ENCODE data around the gene OPCML. TPM values are rescaled to one million over a fixed set of nuclear protein-coding genes. Genes with fewer than 3 reads are reported as not detected.

The OPCML gene
- total RNA-seq, 3 donors from 2014 or later (not counting 1 experiment from before 2014, with no cell fraction given): not detected

DNA sequence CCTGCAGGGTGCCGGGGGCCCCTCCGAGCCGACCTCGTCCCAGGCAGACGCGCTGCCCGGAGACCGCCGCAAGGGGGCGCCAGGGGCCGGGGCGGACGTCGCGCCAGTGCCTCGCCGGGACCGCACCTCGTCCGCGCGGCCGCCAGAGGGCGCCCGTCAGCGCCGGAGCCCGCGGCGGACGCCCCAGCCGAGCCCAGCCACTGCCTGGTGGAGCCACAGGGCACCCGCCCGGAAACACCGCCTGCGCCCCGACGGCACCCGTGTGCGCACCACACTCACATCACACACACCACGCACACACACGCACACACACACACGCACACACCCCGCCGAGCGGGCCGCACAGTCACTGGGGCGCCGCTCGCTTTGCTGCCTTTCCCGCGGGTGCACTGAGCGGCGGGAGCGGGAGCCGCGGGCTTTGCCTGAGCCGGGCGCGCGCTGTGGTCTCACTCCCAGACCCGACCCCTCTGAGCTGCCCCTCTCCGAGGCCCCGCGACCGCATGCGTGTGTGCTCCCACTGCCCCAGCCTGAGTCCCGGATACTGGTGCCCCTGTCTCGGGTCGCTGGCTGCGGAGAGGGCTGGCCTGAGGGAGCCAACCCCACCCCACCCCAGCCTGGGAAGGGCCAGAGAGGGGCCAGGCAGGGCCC is 449.3 kb downstream of the OPCML start:
- DNase-seq (peak; percentile 34 to 60), ATAC-seq (peak; percentile 76 to 92 (median 80))
- no peak overlapping the region for H3K27ac Mint-ChIP-seq
- H3K36me3 Mint-ChIP-seq: no peaks in the 10 kb centered on the region
- Histone ChIP-seq H3K27ac (ENCODE audit: low read length) (no peak overlapping the region), H3K9me3 (ENCODE audit: control insufficient read depth, insufficient read depth, low read length) (peaks cover 2% of the 10 kb centered on the region), H3K4me3 (ENCODE audit: low read length) (no peak overlapping the region), H3K36me3 (ENCODE audit: control insufficient read depth, insufficient read depth, low read length) (no peaks in the 10 kb centered on the region), H3K4me1 (ENCODE audit: control insufficient read depth, insufficient read depth, low read length) (peaks cover 4% of the 10 kb centered on the region), H3K27me3 (ENCODE audit: control insufficient read depth, insufficient read depth, low read length) (peaks cover 4% of the 10 kb centered on the region)
- WGBS (ENCODE audit: insufficient coverage): 3% methylated on average over 71 of the region's 71 CpGs
- TF ChIP-seq, protein P1, sequence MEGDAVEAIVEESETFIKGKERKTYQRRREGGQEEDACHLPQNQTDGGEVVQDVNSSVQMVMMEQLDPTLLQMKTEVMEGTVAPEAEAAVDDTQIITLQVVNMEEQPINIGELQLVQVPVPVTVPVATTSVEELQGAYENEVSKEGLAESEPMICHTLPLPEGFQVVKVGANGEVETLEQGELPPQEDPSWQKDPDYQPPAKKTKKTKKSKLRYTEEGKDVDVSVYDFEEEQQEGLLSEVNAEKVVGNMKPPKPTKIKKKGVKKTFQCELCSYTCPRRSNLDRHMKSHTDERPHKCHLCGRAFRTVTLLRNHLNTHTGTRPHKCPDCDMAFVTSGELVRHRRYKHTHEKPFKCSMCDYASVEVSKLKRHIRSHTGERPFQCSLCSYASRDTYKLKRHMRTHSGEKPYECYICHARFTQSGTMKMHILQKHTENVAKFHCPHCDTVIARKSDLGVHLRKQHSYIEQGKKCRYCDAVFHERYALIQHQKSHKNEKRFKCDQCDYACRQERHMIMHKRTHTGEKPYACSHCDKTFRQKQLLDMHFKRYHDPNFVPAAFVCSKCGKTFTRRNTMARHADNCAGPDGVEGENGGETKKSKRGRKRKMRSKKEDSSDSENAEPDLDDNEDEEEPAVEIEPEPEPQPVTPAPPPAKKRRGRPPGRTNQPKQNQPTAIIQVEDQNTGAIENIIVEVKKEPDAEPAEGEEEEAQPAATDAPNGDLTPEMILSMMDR (IDR thresholded peaks at IDR 0.05): peak; percentile 31
- H3K27me3 Mint-ChIP-seq (ENCODE audit: low read depth in 2 of 2): peaks cover 12 to 23% of the 10 kb centered on the region in 2 donors
- no peaks in the 10 kb centered on the region for H3K9me3 Mint-ChIP-seq
- intact Hi-C loops (cut with micrococcal nuclease): no loop called here
- H3K4me3 Mint-ChIP-seq: no peak overlapping the region
- peaks cover 0 to 4% of the 10 kb centered on the region in 2 donors for H3K4me1 Mint-ChIP-seq

DNA sequence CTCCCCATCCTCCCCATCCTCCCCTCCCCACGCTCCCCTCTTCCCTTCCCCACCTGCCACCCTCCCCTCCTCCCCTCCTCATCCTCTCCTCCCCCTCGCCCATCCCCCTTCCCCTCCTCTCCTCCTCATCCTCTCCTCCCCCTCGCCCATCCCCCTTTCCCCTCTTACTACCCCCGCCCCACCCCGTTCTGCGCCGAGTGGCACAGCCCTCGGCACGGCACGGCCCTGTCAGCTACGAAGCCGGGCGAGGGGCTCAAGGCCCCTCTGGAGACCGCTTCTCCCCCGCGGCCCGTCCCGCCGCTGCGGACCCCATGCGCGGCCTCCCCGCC is 449.9 kb downstream of the OPCML start:
- no peak overlapping the region for H3K27ac ChIP-seq (ENCODE audit: low read length)
- H3K4me3 Mint-ChIP-seq: no peak overlapping the region
- H3K4me1 Mint-ChIP-seq: peaks cover 0 to 4% of the 10 kb centered on the region in 2 donors
- peak in 1 of 2 donors; percentile 8 for DNase-seq
- TF ChIP-seq, protein P1 (IDR thresholded peaks at IDR 0.05): no peak
- H3K36me3 Mint-ChIP-seq: no peaks in the 10 kb centered on the region
- intact Hi-C loops (cut with micrococcal nuclease): no loop called here
- no peaks in the 10 kb centered on the region for H3K36me3 ChIP-seq (ENCODE audit: control insufficient read depth, insufficient read depth, low read length)
- peaks cover 13 to 28% of the 10 kb centered on the region in 2 donors for H3K27me3 Mint-ChIP-seq (ENCODE audit: low read depth in 2 of 2)
- ATAC-seq: no peak
- no peak overlapping the region for H3K27ac Mint-ChIP-seq
- H3K4me3 ChIP-seq (ENCODE audit: low read length): no peak overlapping the region
- H3K9me3 ChIP-seq (ENCODE audit: control insufficient read depth, insufficient read depth, low read length): no peaks in the 10 kb centered on the region
- peaks cover 4% of the 10 kb centered on the region for H3K4me1 ChIP-seq (ENCODE audit: control insufficient read depth, insufficient read depth, low read length)
- WGBS (ENCODE audit: insufficient coverage): 16% methylated on average over 22 of the region's 23 CpGs
- peaks cover 4% of the 10 kb centered on the region for H3K27me3 ChIP-seq (ENCODE audit: control insufficient read depth, insufficient read depth, low read length)
- H3K9me3 Mint-ChIP-seq: no peaks in the 10 kb centered on the region

DNA sequence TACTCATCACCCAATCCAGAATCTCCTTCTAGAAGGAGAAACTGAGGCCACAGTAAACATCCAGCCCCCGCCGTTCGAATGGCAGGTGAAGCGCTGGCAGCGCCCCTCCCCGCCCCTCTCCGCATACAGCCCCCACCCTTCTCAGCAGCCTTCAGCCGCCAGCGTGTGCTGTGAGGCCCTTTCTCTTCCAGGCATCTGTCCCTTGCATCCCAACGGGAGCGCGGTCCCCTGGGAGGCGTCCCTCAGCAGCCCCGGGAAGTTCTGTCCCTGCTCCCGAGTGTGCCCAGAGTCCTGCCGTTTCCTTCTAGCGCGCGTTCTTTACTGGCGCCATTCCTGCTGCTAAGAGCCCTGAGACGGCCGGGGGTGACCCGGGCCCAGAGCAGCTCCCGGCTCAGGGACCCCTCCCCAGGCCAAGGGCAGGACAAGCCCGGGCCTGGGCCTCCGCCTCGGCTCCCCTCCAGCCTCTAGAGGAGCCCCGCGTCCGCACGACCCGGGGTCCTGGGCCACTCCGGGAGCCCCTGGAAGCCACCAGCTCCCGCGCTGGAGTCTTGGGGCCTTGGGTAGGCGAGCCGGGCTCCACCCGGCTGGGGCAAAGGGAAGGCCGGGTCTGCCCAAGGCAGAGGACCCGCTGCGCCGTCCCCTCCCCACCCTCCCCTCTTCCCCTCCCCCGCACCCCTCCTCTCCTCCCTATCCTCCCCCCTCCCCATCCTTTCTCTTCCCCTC is 450.4 kb downstream of the OPCML start:
- DNase-seq: no peak
- WGBS (ENCODE audit: insufficient coverage): 89% methylated on average over 39 of the region's 43 CpGs
- H3K27ac Mint-ChIP-seq: no peak overlapping the region
- H3K27me3 Mint-ChIP-seq (ENCODE audit: low read depth in 2 of 2): peaks cover 13 to 32% of the 10 kb centered on the region in 2 donors
- H3K4me3 ChIP-seq (ENCODE audit: low read length): no peak overlapping the region
- H3K4me3 Mint-ChIP-seq: no peak overlapping the region
- peaks cover 4% of the 10 kb centered on the region for H3K4me1 ChIP-seq (ENCODE audit: control insufficient read depth, insufficient read depth, low read length)
- ATAC-seq: no peak
- H3K4me1 Mint-ChIP-seq: peaks cover 0 to 4% of the 10 kb centered on the region in 2 donors
- H3K36me3 ChIP-seq (ENCODE audit: control insufficient read depth, insufficient read depth, low read length): no peaks in the 10 kb centered on the region
- H3K27ac ChIP-seq (ENCODE audit: low read length): no peak overlapping the region
- no peaks in the 10 kb centered on the region for H3K9me3 Mint-ChIP-seq
- H3K27me3 ChIP-seq (ENCODE audit: control insufficient read depth, insufficient read depth, low read length): peaks cover 4% of the 10 kb centered on the region
- H3K9me3 ChIP-seq (ENCODE audit: control insufficient read depth, insufficient read depth, low read length): no peaks in the 10 kb centered on the region
- TF ChIP-seq, protein P1 (IDR thresholded peaks at IDR 0.05): no peak
- no peaks in the 10 kb centered on the region for H3K36me3 Mint-ChIP-seq
- intact Hi-C loops (cut with micrococcal nuclease): no loop called here

Measured in natural killer cell (primary cell).